ENCODE results near the gene PINLYP. TPM values are rescaled to one million over a fixed set of nuclear protein-coding genes. Genes with fewer than 3 reads are reported as not detected.

Gene PINLYP
- total RNA-seq, 1 experiment from 2014 or later, result not detected

GRCh38 chr19:43628646-43629326 lies 53.2 kb downstream of the PINLYP start:
- DNase-seq (ENCODE audit: low spot score), result no peak

- DNase-seq (ENCODE audit: low spot score), result no peak
Observed at GRCh38 chr19:43631491-43631890, 55.9 kb downstream of the PINLYP start.

Other genes starting within 250 kb of the PINLYP start
- gene CD177, start 222.1 kb upstream of the PINLYP start, total RNA-seq (2014; rRNA removed; shearing (Covaris generic)), result 0.67 and 0.78 TPM in 2 replicates
- not detected in 2 replicates for gene TEX101, start 160.9 kb upstream of the PINLYP start, total RNA-seq (2014; rRNA removed; shearing (Covaris generic))
- 0.43 TPM in 1 of 2 replicates, not detected in the other for gene LYPD3, start 110.2 kb upstream of the PINLYP start, total RNA-seq (2014; rRNA removed; shearing (Covaris generic))
- 9.8 and 10.9 TPM in 2 replicates for gene PHLDB3, start 71.1 kb upstream of the PINLYP start, total RNA-seq (2014; rRNA removed; shearing (Covaris generic))
- gene ETHE1, start 48.6 kb upstream of the PINLYP start, total RNA-seq (2014; rRNA removed; shearing (Covaris generic)), result 44.0 and 45.7 TPM in 2 replicates
- gene ZNF575, start 42.6 kb upstream of the PINLYP start, total RNA-seq (2014; rRNA removed; shearing (Covaris generic)), result 0.62 TPM in 1 of 2 replicates, not detected in the other
- gene XRCC1, start 274 bp upstream of the PINLYP start, total RNA-seq (2014; rRNA removed; shearing (Covaris generic)), result 53.9 and 57.1 TPM in 2 replicates
- 22.0 and 37.2 TPM in 2 replicates for gene IRGQ, start 20.3 kb downstream of the PINLYP start, total RNA-seq (2014; rRNA removed; shearing (Covaris generic))
- 15.8 and 22.5 TPM in 2 replicates for gene ZNF576, start 20.8 kb downstream of the PINLYP start, total RNA-seq (2014; rRNA removed; shearing (Covaris generic))
- not detected in 2 replicates for gene SRRM5, start 36.3 kb downstream of the PINLYP start, total RNA-seq (2014; rRNA removed; shearing (Covaris generic))
- gene ZNF428, start 43.8 kb downstream of the PINLYP start, total RNA-seq (2014; rRNA removed; shearing (Covaris generic)), result 56.8 and 59.2 TPM in 2 replicates
- 78.5 and 139 TPM in 2 replicates for gene CADM4, start 64.0 kb downstream of the PINLYP start, total RNA-seq (2014; rRNA removed; shearing (Covaris generic))
- gene PLAUR, start 94.4 kb downstream of the PINLYP start, total RNA-seq (2014; rRNA removed; shearing (Covaris generic)), result 159 and 160 TPM in 2 replicates
- gene IRGC, start 140.3 kb downstream of the PINLYP start, total RNA-seq (2014; rRNA removed; shearing (Covaris generic)), result not detected in 2 replicates
- 15.9 and 23.1 TPM in 2 replicates for gene SMG9, start 179.2 kb downstream of the PINLYP start, total RNA-seq (2014; rRNA removed; shearing (Covaris generic))
- 57.6 and 68.6 TPM in 2 replicates for gene KCNN4, start 205.2 kb downstream of the PINLYP start, total RNA-seq (2014; rRNA removed; shearing (Covaris generic))
- gene LYPD5, start 226.6 kb downstream of the PINLYP start, total RNA-seq (2014; rRNA removed; shearing (Covaris generic)), result 0.31 TPM in 1 of 2 replicates, not detected in the other